Gastrocnemius medialis (tissue), 4 donors: ENCODE data around the gene GOLGA8T.
"Not testable (repeated sequence)": the region's sequence is repeated elsewhere in the genome, so short reads cannot be mapped to it uniquely, and the experiment has no call there.

ENCODE experiments used
- CTCF ChIP-seq, 5 experiments: fragments of 450-650 bp in 3 of 5; fragments of 200-600 bp in 2 of 5; sonication (generic) in 2 of 5; IDR thresholded peaks in 4 of 5; conservative IDR thresholded peaks in 1 of 5; 1 replicate in 4 of 5; 2 replicates in 1 of 5; pipeline ENCODE4 v1.5.1; 2016 to 2019; ENCODE audit warnings: antibody characterized with exemption in 5 of 5, mild to moderate bottlenecking in 3 of 5, moderate library complexity in 3 of 5
- POLR2A ChIP-seq, 2 donors: fragments of 450-650 bp; IDR thresholded peaks; one replicate each; pipeline ENCODE4 v1.6.1; 2017; ENCODE audit warnings: antibody characterized with exemption in 2 of 2, mild to moderate bottlenecking in 2 of 2, moderate library complexity in 2 of 2

GRCh38 chr15:30102890-30103289, 32.0 kb upstream of the GOLGA8T start:
- not testable (repeated sequence) for TF ChIP-seq CTCF (IDR thresholded peaks at IDR 0.05 in 4 of 5, conservative IDR thresholded peaks at IDR 0.05 in 1 of 5); POLR2A (IDR thresholded peaks at IDR 0.05)
